CD4-positive, alpha-beta T cell treated with Interferon alpha-2 for 1 hour (primary cell): Measurements from ENCODE around the gene EIF3D.

Experiments
- DNase-seq, 2 donors: peaks; one replicate each; pipeline ENCODE4 v3.0.0-alpha.2; 2020 to 2022

Gene EIF3D

GRCh38 chr22:36463783-36464184 is 65.2 kb downstream of the EIF3D start:
- DNase-seq, result no peak

- no peak for DNase-seq
Measured at GRCh38 chr22:36461665-36462649, 67.0 kb downstream of the EIF3D start.
